SIG-M5 (cell line): ENCODE data around the gene ACACA.

Experiments
- DNase-seq: peaks from one replicate; lab custom pipeline; 2025; lab: John Stamatoyannopoulos, UW

Gene ACACA

DNA sequence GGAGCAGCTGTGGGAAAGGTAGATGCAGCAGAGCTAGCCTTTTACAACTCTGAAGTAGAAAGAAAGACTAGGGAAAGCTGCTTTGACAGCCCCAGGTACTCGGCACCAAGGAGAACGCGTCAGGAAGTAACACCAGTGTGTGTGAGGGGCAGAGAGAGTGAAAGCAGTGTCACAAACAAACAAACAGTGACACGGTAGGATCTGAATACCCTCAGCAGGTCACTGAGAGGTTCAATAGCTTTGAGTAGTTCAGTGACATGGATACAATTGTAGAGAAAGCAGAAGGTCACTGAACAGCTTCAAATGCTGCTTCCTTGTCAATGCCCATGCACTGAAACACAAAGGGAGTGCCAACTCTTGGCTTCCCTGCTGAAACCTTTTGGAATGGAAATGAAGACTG is 181.2 kb downstream of the ACACA start:
- DNase-seq = no peak

DNA sequence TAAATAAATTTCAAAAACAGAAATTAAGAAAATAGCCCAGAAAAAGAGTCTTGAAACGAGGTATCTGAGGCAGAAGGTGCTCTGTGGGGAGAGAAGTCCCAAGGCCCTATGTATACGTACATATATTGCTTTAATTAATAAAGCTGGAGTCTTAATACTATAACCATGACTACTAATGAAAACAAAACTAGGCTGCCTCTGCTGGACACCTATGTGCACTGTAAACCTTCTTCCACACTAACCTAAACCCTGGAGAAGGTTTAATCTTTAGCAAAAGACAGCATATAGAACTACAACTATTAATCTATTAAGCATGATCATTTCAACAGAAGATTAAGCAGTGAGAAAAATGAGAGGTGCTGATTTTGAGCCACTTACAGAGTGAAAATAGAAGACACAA is 184.8 kb downstream of the ACACA start:
- DNase-seq = no peak

DNA sequence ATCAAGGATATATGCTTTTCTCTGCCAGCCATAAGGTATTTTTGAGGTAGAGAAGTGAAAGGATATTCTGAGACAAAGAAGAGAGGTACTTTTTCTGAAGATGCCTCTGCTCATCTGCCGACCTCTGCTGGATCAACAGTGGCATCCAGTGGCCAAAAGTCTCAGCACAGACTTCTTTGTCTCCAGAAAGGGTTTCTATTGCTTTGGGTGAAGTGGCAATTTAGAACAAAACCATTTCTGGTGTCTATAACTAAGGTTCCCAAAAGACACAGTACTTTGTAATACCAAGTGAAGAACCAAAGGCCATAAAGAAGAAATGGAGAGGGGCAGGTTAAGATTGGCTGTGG is 186.1 kb downstream of the ACACA start:
- no peak for DNase-seq

DNA sequence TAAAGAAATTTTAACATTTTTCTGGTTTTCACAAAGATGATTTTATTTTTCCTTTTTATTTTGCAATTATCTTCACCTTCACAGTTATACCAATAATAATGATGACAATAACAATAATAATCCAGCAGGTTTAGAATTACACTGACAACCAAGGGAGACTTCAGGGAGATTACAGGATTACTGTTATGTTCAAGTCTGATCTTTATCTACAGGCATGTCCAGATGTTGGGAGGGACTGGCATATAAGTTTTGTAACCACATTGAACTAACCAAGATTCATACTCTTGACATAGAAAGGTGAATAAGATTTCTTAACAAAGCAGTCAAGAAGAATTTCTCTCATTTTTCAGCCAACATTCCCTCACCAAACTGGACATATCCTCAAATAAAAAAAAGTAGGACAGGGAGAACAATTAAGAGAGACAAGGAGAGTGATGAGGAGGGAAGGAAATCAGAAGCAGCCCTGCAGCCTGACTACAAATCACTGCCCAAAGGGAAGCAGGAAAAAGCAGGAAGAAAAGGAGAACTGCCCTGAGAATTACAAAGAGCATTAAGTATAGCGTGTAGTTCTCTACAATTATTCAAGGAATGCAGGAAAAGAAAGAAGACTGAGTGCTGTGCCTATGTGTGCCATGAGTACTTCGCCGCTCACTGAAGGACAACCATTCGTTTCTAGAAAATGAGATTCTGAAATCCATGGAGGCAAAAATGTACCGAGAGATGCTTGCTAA is 186.6 kb downstream of the ACACA start:
- no peak for DNase-seq

DNA sequence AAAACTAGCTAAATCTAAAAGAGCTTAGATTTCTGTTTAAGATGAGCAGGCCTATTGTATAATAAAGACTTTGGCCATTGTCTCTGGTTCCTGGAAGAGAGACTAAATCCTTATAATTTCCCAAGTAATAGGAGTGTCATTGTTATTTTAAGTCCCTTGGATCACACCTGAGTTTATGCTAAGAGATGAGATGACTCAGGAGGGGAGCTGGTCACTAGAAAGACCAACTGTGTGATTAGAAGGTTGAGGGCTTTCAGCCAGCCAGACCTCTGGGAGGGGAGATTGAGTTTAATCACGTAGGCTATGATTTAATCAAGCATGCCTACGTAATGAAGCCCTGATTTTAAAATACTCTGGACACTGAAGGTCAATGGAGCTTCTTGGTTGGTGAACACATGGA is 187.8 kb downstream of the ACACA start:
- no peak for DNase-seq

DNA sequence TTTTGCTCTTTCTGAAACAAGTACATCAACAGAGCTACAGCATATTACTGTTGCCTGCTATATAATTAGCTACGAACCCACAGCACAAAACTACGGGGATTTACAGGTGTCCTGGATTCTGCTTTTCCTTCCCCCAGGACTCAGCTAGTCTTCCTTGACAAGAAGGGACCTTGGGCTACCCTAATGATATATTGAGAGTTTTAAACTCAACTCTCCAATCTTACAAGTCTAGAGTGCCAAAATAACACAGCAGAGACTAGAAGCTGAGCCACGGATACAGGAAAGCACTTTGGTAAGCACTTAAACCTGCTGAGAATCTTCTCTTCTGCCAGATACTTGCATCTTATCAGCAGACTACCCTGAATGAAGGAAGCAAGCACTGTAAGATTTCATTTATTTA is 192.2 kb downstream of the ACACA start:
- DNase-seq = no peak

DNA sequence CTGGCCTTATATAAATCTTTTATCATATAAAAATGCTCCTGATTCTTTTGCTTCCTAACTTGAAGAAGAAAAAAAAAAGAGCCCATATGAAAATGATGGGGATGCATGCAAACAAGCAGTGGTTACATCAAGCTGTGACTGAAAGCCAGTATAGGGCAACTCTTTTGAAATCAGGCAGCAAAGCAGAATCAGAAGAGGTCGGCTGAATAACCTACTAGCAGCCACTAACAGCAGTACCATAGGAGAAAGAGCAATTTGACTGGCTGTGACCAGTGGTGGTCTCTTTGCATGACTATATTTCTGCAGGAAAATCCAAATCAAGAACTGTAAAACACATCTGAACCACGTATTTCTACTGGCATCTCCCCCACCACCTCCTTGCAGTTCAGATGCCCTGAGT is 192.7 kb downstream of the ACACA start:
- no peak for DNase-seq

DNA sequence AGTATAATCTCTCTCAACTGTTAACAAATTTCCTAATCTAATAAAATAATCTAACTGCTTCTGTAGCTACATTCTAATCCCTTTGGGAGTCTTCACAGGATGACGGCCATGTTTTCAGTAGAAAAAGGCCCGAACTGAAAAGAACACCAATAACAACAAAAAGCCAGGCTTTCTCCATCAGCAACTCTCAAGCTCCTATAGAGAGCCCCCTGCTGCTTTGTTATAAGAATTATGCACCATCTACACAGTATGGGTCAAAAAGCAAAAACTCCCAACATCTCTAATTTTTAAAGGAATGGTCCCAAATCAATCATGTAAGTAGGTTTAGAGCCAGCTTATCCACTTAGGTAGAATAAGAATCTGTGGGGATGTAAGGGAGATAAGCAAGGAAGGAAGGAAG is 194.5 kb downstream of the ACACA start:
- no peak for DNase-seq

DNA sequence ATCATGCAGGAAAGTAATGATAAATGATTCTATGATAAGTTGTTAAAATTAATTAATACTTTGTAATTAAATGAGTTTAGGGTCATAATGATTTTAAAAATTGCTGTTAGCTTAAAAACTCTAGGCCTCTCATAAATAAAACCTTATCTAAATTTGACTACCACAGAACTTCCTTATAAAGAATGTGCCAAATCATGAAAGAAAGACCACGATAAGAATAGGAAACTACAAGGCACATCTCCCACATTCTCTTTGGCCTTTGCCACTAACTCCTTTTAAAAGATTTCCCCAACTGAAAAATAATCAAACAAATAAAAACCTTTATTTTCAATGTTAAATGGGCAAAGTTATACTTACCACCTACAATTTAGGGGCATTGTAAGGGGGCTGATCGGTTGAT is 195.5 kb downstream of the ACACA start:
- no peak for DNase-seq

DNA sequence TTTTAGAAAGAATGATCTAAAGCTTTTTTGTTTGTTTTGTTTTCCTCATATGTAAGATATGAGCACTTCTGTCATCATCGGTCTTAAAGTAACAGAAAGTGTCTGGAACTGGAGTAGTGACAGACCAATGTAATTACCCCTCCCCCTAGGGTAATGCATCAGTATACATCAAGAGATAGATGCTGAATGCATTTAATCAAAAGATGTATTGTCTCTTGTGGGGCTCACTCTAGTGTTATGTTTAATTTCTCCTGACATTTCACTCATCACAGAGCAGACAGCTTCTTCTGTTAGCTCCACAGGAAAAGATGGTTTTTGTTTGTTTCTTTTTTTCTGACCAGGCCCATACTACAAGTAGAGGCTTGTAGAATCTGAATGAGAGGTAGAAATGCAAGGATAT is 199.5 kb downstream of the ACACA start:
- DNase-seq = no peak

DNA sequence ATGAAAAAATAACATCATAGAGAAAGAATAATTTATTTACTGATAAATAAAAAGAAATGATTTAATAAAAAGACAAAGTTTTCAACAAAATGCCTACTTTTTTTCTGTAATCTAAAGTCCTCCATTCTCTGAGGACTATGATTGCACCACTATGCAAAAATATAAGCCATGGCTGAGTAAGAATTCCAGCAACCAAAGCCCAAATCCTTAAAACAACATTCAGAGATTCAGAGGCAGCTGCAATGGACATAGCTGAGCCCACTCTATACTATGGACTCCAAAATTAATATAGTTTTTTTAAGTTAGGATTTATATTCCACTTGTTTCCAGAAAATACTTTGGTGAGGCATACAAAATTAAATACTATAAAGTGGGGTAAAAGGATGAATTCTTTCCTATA is 200.3 kb downstream of the ACACA start:
- no peak for DNase-seq

DNA sequence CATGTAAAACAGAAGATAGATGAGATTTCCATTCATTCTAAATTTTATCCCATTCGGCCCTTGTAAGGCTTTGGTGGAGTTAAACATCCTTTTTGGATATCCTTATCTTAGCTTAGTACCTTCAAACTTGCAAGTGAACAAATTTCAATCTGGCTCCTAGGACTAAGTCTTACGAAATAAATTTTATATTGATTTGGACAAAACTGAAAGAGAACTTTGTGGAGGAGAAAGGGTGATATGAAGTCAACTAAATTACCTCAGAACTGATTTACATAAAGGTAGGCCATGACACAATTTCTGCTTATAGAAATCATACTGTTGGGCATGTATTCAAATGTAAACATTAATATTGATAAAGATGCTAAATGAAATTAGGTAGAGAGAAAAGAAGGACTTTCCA is 206.1 kb downstream of the ACACA start:
- no peak for DNase-seq

DNA sequence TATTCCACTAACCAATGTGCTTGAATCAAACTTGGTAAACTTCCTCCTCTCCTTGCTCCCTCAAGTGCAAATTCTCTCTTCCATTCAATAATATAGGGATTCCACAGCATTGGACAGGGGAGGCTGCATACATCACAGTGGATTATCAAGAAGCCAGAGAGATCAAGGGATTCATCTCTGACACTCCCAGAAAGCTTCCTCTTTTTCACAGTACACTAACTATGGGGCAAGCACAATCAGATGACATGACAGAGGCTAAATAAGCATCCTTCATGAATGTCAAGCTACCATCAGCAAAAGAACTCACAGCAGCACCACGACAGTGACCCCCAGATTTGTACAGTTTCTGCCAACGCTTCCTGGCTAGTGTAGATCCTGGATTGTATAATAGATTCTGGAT is 209.3 kb downstream of the ACACA start:
- no peak for DNase-seq

DNA sequence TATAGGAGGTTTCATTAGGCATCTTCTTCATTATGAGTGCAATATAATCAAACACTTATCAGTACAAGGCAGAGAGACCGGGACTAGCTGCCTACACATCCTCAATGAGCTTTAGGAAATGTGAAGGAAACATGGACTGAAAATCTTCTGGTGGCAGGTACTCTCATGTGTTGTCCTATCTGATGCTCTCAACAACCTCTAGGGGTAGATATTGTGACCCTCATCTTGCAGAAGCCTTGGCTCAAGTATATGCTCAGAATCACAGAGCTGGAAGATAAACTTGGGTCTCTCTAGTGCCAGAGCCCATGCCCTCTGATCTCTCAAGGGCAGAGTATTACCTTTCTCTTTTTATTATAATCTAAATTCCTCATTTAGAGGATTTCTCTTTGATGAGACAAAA is 212.4 kb downstream of the ACACA start:
- DNase-seq = no peak

DNA sequence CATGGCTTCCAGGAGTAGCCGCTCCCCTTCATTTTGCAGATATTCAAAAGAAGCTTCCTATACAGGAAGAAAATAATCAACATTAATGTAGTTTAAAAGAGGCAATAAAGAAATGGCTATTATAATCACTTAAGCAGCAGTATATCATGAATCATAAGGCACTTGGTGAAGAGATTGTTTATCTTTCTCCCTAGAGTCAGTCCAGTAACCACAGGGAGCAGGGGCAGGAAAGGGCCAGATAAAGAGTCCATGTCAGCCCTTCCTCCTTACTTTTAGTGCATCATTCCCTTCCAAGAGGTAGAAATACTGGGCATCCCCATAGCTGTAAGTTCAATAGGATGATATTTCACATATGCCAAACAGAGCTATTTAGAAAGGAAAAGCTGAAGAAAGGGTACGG is 215.4 kb downstream of the ACACA start:
- no peak for DNase-seq

DNA sequence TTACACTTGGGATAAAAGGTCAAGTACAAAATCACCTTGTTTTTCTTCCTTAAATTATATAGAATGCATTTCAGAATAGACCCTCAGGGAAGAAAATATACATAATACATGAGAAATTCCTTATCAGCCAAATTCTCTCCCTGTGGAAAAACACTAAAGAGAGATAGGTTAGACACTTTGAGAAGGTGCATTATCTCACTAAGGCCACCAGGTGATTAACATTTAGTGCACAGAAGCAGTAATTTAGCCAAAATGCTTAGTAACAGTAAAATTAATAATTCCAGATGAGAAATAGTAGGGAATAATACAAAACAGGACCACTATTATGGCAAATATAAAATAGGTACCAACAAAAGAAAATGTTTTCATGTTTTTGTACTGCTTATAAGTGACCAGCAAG is 216.1 kb downstream of the ACACA start:
- no peak for DNase-seq

DNA sequence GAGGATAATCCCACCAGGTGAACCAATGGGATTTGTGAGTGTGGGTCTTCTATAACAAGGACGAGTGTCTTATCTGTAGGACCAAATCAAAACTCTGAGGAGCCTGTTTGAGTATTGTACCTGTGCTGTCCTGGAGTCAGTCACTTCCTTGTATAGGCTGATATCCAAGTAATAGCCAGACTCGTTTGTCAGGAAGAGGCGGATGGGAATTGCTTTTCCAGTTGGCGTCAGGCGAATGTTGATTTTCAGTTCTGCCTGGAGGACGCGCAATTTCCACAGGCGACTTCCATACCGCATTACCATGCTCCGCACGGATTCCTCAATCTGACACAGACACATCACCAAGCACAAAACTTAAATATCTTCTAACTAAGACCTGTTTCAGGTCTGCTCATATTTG is 218.5 kb downstream of the ACACA start:
- DNase-seq = no peak

DNA sequence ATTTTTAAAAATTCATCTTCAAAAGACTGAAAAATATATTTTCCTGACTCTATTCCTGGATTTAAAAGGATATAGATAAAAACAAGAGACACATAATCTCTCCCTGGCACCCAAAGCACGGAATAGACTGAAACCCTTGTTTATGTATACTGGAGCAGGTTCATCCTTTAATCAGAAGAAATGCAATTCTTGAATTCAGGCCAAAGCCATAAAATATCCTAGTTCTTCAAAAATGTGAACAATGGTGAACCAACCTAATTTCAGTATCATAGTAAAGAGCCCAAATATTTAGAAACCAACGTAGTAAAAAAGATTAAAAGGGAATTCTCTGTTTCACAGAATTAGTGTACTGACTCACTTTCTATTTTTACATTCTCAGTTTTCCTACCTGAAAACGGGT is 219.4 kb downstream of the ACACA start:
- DNase-seq = no peak

DNA sequence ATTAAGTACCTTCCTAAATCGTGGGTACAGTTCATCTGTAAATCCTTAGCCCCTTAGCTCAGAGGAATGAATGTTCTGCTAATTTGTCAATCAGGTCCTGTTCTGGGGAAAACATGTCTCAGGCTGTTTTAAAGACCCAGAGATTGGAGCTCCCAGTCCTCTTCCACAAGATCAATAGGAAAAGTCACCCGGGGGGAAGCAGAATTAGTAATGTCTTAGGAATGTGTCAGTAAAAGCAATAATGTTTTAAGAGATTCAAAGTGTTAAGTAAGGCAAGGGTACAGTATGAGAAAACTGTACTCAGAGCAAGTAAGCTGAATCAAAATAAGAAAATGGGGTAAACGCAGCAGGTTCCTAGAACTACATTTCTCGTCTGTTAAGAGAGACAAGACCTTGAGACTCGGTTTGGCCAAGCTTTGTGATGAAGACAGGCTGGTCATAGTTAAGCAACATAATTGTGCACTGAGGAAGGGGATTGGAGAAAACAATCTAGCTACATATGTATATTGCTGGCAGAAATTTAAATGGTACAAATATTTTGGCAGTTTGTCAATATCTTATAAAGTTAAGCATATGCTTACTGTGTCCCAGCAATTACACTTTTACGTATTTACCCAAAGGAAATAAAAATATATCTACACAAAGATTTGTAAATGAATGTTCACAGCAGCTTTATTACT is 223.7 kb downstream of the ACACA start:
- no peak for DNase-seq

DNA sequence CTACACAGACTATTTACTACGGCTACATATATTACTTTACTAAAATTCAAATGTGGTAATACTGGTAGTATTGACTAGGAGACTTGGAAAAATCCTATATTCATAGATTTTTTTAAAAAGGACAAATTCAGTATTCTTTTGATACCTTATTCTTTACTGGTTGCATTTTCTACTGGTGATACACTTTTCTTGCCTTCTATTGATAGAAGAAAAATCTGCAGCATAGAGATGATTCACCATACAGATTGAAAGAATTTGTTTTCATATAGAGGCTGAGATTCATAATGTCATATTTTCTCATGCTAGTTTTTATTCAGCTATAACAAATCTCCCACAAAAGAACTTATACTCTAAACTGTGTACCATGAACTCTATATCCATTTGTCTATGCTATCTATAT is 226.3 kb downstream of the ACACA start:
- DNase-seq = no peak

DNA sequence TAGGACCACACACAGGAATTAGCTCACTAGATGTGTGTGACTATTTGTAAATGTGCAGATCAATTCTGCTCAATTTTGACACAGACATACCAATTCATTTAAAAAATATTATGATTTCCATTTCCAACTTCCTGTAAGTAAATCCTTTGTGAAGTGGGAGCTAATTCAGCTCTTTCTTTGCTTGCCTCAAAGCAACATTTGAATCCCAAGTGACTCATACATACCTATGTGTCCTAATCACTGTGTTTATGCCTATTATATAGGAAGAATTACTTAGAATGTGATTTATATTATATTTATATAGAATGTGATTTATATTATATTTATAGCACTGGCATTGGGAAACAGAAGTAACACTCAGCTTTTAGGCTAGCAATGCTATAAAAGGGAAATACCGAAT is 226.7 kb downstream of the ACACA start:
- DNase-seq = no peak

DNA sequence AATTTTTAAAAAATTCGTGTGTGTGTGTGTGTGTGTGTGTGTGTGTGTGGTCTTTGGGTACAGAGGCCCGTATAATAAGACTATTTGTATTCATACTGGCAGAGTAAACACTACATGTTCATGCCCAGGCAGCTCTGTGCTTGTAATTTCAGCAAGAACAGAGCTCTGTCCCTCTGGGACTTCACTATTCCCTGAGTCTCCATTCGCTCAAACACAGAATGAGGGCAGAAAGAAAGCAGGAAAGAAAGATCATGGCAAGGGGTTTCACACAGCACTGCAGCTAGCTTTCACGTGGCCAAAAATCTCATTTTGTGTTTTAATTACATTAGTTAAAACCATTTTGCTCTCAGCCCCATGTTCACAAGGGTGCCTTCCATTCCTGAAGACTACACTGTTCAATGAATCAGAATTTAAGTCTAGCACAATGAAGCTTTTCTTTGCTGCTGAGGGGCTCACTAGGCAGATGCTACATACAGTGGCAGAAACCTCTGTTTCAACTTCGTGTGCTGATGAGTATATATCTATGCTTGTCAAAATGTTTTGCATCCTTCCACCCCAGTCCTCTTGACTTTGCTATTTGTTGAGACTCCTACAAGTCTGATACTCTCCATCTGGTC is 229.3 kb downstream of the ACACA start:
- DNase-seq = no peak

DNA sequence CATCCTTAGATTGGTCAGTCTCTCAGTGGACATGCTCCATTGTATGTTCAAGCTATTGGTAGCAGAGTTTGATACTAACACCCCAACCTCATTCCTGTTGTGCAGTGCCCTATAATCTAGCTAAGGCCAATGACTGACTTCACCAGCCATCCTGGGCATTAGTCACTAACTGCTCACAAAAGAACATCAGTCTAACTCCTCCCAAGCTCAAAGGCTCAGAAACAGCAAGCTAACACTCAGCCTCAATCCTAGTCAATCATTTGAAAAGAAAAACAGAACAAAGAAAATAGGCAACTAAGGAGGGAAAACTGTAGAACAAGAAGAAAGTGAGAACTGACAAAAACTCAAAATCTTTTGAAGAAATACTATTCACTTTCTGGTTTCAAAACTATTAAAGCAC is 229.9 kb downstream of the ACACA start:
- no peak for DNase-seq

DNA sequence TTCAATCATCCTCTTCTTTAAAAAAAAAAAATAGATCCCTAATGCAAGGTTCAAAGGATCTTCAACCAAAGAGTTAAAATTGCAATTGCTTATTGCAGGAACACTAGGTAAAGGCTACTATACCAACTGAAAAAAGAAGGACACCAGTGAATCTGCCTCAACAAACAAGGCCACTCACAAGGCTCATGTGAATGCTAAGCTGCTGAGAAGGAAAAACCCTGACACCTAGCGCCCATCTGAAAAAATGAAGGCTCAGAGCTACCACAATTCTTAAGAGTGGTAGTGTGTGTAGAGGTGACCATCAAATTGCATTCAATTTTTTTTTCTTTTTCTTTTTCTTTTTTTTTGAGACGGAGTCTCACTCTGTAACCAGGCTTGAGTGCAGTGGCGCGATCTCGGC is 232.4 kb downstream of the ACACA start:
- no peak for DNase-seq
